SH-SY5Y (cell line): ENCODE results near the gene MACROD2.

Source experiments
- GATA2 ChIP-seq: IDR thresholded peaks from 2 replicates; pipeline ENCODE4 v1.6.1; 2011; ENCODE audit warnings: mild to moderate bottlenecking, low read depth, low read length
- GATA3 ChIP-seq: IDR thresholded peaks from 2 replicates; pipeline ENCODE4 v1.6.1; 2011; ENCODE audit warnings: low read depth, mild to moderate bottlenecking, low read length, moderate library complexity

DNA sequence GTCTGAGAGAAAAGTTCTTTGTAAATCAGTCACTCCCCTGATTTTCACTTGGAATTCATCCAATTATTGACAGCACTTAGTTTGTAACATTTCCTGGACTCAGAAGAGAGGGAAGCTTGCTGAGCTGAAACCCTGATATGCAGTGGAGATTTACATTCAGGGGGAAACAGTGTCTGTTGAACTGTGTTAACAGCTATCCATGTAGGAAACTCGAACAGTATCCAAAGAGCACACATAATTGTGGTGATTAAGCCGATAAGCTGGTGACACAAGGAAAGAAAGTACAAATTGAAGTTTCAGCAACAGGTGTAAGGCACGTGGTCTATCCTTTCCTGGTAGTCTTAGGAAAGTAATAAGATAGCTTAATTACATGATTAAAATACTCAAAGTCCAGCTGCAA is 420.2 kb downstream of the MACROD2 start:
- no peak for TF ChIP-seq GATA3
- TF ChIP-seq GATA2: no peak
